ENCODE results near the gene CITED4. TPM values are rescaled to one million over a fixed set of nuclear protein-coding genes. Genes with fewer than 3 reads are reported as not detected.

The CITED4 gene
- total RNA-seq, 1 experiment from 2014 or later = 10.6 TPM

DNA sequence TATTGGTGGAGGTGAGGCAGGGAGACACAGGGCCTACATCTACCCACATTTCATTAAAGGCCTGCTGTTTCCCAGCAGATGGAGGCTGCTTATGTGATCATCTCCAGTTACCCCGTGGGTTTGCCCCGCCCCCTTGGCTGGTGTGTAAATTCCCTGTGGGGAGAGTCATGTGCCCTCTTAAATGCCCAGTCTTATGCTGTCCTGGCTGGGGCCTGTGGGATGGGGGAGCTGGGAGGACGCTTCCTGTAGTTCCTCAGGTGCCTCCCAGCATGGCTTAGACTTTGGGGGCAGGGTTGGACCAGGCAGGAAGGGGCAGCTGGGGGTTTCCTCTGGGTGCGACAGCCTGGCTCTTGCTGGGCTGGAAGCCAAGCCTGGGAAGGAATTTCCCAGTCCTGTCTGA is 15.5 kb upstream of the CITED4 start:
- intact Hi-C loops (cut with micrococcal nuclease) = no loop called here
- H3K4me1 ChIP-seq (ENCODE audit: insufficient read depth, low read length) = peaks cover 36% of the 10 kb centered on the region
- peaks cover 8% of the 10 kb centered on the region; the same call in 1 of the 2 replicates for H3K36me3 ChIP-seq (ENCODE audit: low read depth, low read length)
- no peaks in the 10 kb centered on the region for H3K79me2 ChIP-seq (ENCODE audit: low read length)
- H3K9me3 ChIP-seq (ENCODE audit: low read length) = peaks cover 11% of the 10 kb centered on the region
- BruUV-seq (replicated peaks) = no TSS peak
- no peaks in the 10 kb centered on the region for H3K27me3 ChIP-seq (ENCODE audit: low read length)
- ATAC-seq (peak; percentile 68), DNase-seq (peak; percentile 71)
- H4K20me1 ChIP-seq (ENCODE audit: low read length) = no peaks in the 10 kb centered on the region
- H3K9ac ChIP-seq (ENCODE audit: low read length) = peak overlapping the region; percentile 27; the same call in 1 of the 2 replicates
- ChIA-PET POLR2A (ENCODE audit: unreplicated experiment) (no interaction called here), CTCF (interaction anchor here (0.5 kb wide), 1 partner anchor 28 kb away, joined by 3 read pairs; no protein-coding TSS in a partner anchor)
- H3K27ac ChIP-seq (ENCODE audit: low read length) = peak overlapping the region; percentile 53
- H3K4me2 ChIP-seq (ENCODE audit: low read length) = peak overlapping the region; percentile 6; the same call in 1 of the 2 replicates
- peak overlapping the region; percentile 35 for H2AFZ ChIP-seq (ENCODE audit: low read length)
- no peak overlapping the region for H3K4me3 ChIP-seq (ENCODE audit: low read length)
- no peak for TF ChIP-seq EZH2 (IDR thresholded peaks at IDR 0.05; ENCODE audit: low read length, unreplicated experiment)
- TF ChIP-seq EZH2phosphoT487 (IDR thresholded peaks at IDR 0.05; ENCODE audit: borderline replicate concordance, low read length) = no peak
- TF ChIP-seq, protein P1, sequence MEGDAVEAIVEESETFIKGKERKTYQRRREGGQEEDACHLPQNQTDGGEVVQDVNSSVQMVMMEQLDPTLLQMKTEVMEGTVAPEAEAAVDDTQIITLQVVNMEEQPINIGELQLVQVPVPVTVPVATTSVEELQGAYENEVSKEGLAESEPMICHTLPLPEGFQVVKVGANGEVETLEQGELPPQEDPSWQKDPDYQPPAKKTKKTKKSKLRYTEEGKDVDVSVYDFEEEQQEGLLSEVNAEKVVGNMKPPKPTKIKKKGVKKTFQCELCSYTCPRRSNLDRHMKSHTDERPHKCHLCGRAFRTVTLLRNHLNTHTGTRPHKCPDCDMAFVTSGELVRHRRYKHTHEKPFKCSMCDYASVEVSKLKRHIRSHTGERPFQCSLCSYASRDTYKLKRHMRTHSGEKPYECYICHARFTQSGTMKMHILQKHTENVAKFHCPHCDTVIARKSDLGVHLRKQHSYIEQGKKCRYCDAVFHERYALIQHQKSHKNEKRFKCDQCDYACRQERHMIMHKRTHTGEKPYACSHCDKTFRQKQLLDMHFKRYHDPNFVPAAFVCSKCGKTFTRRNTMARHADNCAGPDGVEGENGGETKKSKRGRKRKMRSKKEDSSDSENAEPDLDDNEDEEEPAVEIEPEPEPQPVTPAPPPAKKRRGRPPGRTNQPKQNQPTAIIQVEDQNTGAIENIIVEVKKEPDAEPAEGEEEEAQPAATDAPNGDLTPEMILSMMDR (conservative IDR thresholded peaks at IDR 0.05; ENCODE audit: low read depth, low read length) = no peak
- H3K9me2 ChIP-seq (replicated peaks; ENCODE audit: low read length) = no peaks in the 10 kb centered on the region
- peaks cover 9% of the 10 kb centered on the region for H3F3A ChIP-seq (ENCODE audit: low read length, unreplicated experiment)

DNA sequence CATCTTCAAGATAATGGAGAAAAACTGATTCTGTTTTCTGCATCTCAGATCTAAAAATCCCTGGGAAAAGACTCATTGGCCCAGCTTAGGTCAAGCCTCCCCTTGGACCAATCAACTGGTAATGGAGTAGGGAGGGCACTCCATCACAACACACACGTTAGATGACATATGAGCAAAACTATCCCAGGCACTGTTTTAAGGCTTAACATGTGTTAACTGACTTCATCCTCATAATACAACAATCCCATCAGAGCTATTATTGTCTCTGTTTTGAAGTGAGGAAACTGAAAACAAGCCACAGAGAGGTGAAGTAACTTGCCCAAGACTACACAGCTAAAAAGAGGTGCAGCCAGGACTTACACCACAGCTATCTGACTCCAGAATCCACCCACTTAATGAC is 14.7 kb upstream of the CITED4 start:
- 0 out of 2 replicates have a peak overlapping the region, but pooled peaks have one; percentile 27 for H3K9ac ChIP-seq (ENCODE audit: low read length)
- BruUV-seq (replicated peaks) = no TSS peak
- H2AFZ ChIP-seq (ENCODE audit: low read length) = no peak overlapping the region
- ATAC-seq = no peak
- H3K79me2 ChIP-seq (ENCODE audit: low read length) = no peaks in the 10 kb centered on the region
- H3K4me3 ChIP-seq (ENCODE audit: low read length) = no peak overlapping the region
- ChIA-PET CTCF (no interaction called here), POLR2A (ENCODE audit: unreplicated experiment) (interaction anchor here (0.9 kb wide), 1 partner anchor 19 kb away, joined by 3 read pairs; no protein-coding TSS in a partner anchor)
- TF ChIP-seq, protein P1 (conservative IDR thresholded peaks at IDR 0.05; ENCODE audit: low read depth, low read length) = no peak
- TF ChIP-seq EZH2phosphoT487 (IDR thresholded peaks at IDR 0.05; ENCODE audit: borderline replicate concordance, low read length) = no peak
- TF ChIP-seq EZH2 (IDR thresholded peaks at IDR 0.05; ENCODE audit: low read length, unreplicated experiment) = no peak
- H3K27ac ChIP-seq (ENCODE audit: low read length) = peak overlapping the region; percentile 53
- H3K4me1 ChIP-seq (ENCODE audit: insufficient read depth, low read length) = peaks cover 36% of the 10 kb centered on the region
- H3K4me2 ChIP-seq (ENCODE audit: low read length) = no peak overlapping the region
- H3K9me2 ChIP-seq (replicated peaks; ENCODE audit: low read length) = no peaks in the 10 kb centered on the region
- intact Hi-C loops (cut with micrococcal nuclease) = no loop called here
- H3K27me3 ChIP-seq (ENCODE audit: low read length) = no peaks in the 10 kb centered on the region
- peaks cover 8% of the 10 kb centered on the region; the same call in 1 of the 2 replicates for H3K36me3 ChIP-seq (ENCODE audit: low read depth, low read length)
- H3K9me3 ChIP-seq (ENCODE audit: low read length) = peaks cover 11% of the 10 kb centered on the region
- no peaks in the 10 kb centered on the region for H4K20me1 ChIP-seq (ENCODE audit: low read length)
- no peak for DNase-seq
- peaks cover 9% of the 10 kb centered on the region for H3F3A ChIP-seq (ENCODE audit: low read length, unreplicated experiment)

GRCh38 chr1:40876436-40876761 is 14.2 kb upstream of the CITED4 start:
- H3K4me3 ChIP-seq (ENCODE audit: low read length) = no peak overlapping the region
- peaks cover 11% of the 10 kb centered on the region for H3K9me3 ChIP-seq (ENCODE audit: low read length)
- no peaks in the 10 kb centered on the region for H3K27me3 ChIP-seq (ENCODE audit: low read length)
- ATAC-seq = no peak
- BruUV-seq (replicated peaks) = no TSS peak
- no peaks in the 10 kb centered on the region for H3K9me2 ChIP-seq (replicated peaks; ENCODE audit: low read length)
- H3K36me3 ChIP-seq (ENCODE audit: low read depth, low read length) = peaks cover 8% of the 10 kb centered on the region; the same call in 1 of the 2 replicates
- POLR2A ChIA-PET (ENCODE audit: unreplicated experiment) = interaction anchor here (0.6 to 0.9 kb wide), 2 partner anchors 16 to 19 kb away, joined by 3 read pairs; no protein-coding TSS in a partner anchor
- intact Hi-C loops (cut with micrococcal nuclease) = no loop called here
- H2AFZ ChIP-seq (ENCODE audit: low read length) = no peak overlapping the region
- CTCF ChIA-PET = interaction anchor here (0.8 kb wide), 1 partner anchor 72 kb away, joined by 3 read pairs; no protein-coding TSS in a partner anchor
- H4K20me1 ChIP-seq (ENCODE audit: low read length) = no peaks in the 10 kb centered on the region
- peaks cover 9% of the 10 kb centered on the region for H3F3A ChIP-seq (ENCODE audit: low read length, unreplicated experiment)
- H3K4me2 ChIP-seq (ENCODE audit: low read length) = no peak overlapping the region
- H3K27ac ChIP-seq (ENCODE audit: low read length) = peak overlapping the region; percentile 78
- no peak for DNase-seq
- H3K4me1 ChIP-seq (ENCODE audit: insufficient read depth, low read length) = peaks cover 36% of the 10 kb centered on the region
- TF ChIP-seq EZH2 (IDR thresholded peaks at IDR 0.05; ENCODE audit: low read length, unreplicated experiment) = no peak
- TF ChIP-seq, protein P1 (conservative IDR thresholded peaks at IDR 0.05; ENCODE audit: low read depth, low read length) = no peak
- TF ChIP-seq EZH2phosphoT487 (IDR thresholded peaks at IDR 0.05; ENCODE audit: borderline replicate concordance, low read length) = no peak
- no peaks in the 10 kb centered on the region for H3K79me2 ChIP-seq (ENCODE audit: low read length)
- H3K9ac ChIP-seq (ENCODE audit: low read length) = no peak overlapping the region

Data from PC-3 (cell line).